GM12878 (cell line): ENCODE measurements around the gene SUSD6. TPM values are rescaled to one million over a fixed set of nuclear protein-coding genes. Genes with fewer than 3 reads are reported as not detected.

Experiments
- ATF2 ChIP-seq: IDR thresholded peaks from 2 replicates; pipeline ENCODE4 v1.6.1; 2012; ENCODE audit warnings: low read length, inconsistent platforms
- CREB1 ChIP-seq: IDR thresholded peaks from 2 replicates; pipeline ENCODE4 v1.6.1; 2012; ENCODE audit warnings: low read depth, mild to moderate bottlenecking, inconsistent platforms
- E2F8 ChIP-seq: fragments of 450-650 bp; IDR thresholded peaks from 2 replicates; pipeline ENCODE4 v1.6.1; 2018; ENCODE audit warnings: mild to moderate bottlenecking, low read depth, moderate library complexity; ENCODE audit not compliant: partially characterized antibody
- GATAD2B ChIP-seq: fragments of 450-650 bp; conservative IDR thresholded peaks from 2 replicates; pipeline ENCODE4 v1.6.1; 2017; ENCODE audit warnings: low read depth, mild to moderate bottlenecking, moderate library complexity
- JUNB ChIP-seq: IDR thresholded peaks from 2 replicates; pipeline ENCODE4 v1.6.1; 2016; ENCODE audit warnings: antibody characterized with exemption, mild to moderate bottlenecking
- PKNOX1 ChIP-seq: fragments of 450-650 bp; IDR thresholded peaks from 2 replicates; pipeline ENCODE4 v1.6.1; 2016; ENCODE audit warnings: mild to moderate bottlenecking
- PML ChIP-seq: IDR thresholded peaks from 2 replicates; pipeline ENCODE4 v1.6.1; 2012; ENCODE audit warnings: low read length, inconsistent platforms
- RBBP5 ChIP-seq: fragments of 200-600 bp; sonication (generic); conservative IDR thresholded peaks from 2 replicates; pipeline ENCODE4 v1.6.1; 2016
- ZBED1 ChIP-seq: IDR thresholded peaks from 2 replicates; pipeline ENCODE4 v1.6.1; 2016; ENCODE audit warnings: borderline replicate concordance
- polyA plus RNA-seq, 11 experiments: library from polyadenylated mRNA; depleted of rRNA in 4 of 11; unstranded in 6 of 11; stranded (reverse) in 5 of 11; fragments of >200 nt; fragmentation: Nextera tagmentation in 4 of 11; fragmentation: Illumina TruSeq in 1 of 11; extraction: Ambion mirVana in 4 of 11; extraction: Trizol in 1 of 11; gene quantifications; 1 replicate in 1 of 11; 2 replicates in 10 of 11; pipeline versions ENCODE4 v1.2.1 to v1.2.3, GENCODE V29; 2011 to 2016; ENCODE audit warnings: inconsistent platforms in 2 of 11, missing spikeins in 2 of 11, low read depth in 1 of 11
- total RNA-seq, 4 experiments: library from RNA; depleted of rRNA in 3 of 4; stranded (reverse); fragments of >200 nt in 3 of 4; fragmentation: Illumina TruSeq in 1 of 4; extraction: Trizol in 1 of 4; gene quantifications; 2 replicates each; pipeline versions ENCODE4 v1.2.1 to v1.2.3, GENCODE V29; 2013 to 2021

SUSD6 gene
- total and polyA plus RNA-seq, 10 of the 15 experiments (the other 5 are each of a cell fraction or from before 2014, with no cell fraction given): 6.6 to 39.8 (median 20.2) TPM

- TF ChIP-seq E2F8 (no peak), ATF2 (no peak), PKNOX1 (no peak), CREB1 (no peak), RBBP5 (no peak), GATAD2B (no peak), ZBED1 (no peak), JUNB (no peak), PML (no peak)
Measured at GRCh38 chr14:69600304-69600891, 11.0 kb upstream of the SUSD6 start (continued).
